ENCODE results near the gene AJAP1. TPM values are rescaled to one million over a fixed set of nuclear protein-coding genes. Genes with fewer than 3 reads are reported as not detected.

The AJAP1 gene
- total RNA-seq, 1 experiment from 2014 or later = not detected

- Histone ChIP-seq H3K4me3 (replicated peaks in 1 of 2; ENCODE audit: low read depth in 1 of 2, low read length in 2 of 2) (no peak overlapping the region), H3K4me1 (ENCODE audit: control insufficient read depth in 1 of 2, insufficient read depth in 2 of 2, low read length in 2 of 2) (no peaks in the 10 kb centered on the region), H4K20me1 (ENCODE audit: insufficient read depth) (no peaks in the 10 kb centered on the region), H3K9me3 (ENCODE audit: control insufficient read depth in 1 of 2, insufficient read depth in 1 of 2, low read depth in 1 of 2, low read length in 2 of 2) (no peaks in the 10 kb centered on the region), H3K27me3 (ENCODE audit: insufficient read depth, low read length) (no peaks in the 10 kb centered on the region), H3K9me2 (ENCODE audit: insufficient read depth) (no peaks in the 10 kb centered on the region), H2AFZ (ENCODE audit: low read depth, low read length, poor library complexity, severe bottlenecking) (no peak overlapping the region), H3K36me3 (ENCODE audit: control insufficient read depth in 1 of 2, insufficient read depth in 2 of 2, low read length in 2 of 2) (no peaks in the 10 kb centered on the region), H3K9ac (ENCODE audit: low read length) (no peak overlapping the region), H3K27ac (ENCODE audit: low read depth, low read length) (no peak overlapping the region), H3K4me2 (ENCODE audit: low read length) (no peak overlapping the region), H3K79me2 (ENCODE audit: insufficient read depth, low read length) (no peaks in the 10 kb centered on the region)
- RAD21 ChIA-PET (ENCODE audit: low non-redundant PET in 1 of 2, low total read pairs in 2 of 2, uncharacterized antibody in 2 of 2, unreplicated experiment in 2 of 2) = no interaction called here
- DNase-seq (ENCODE audit: low read depth, low spot score) (no peak), ATAC-seq (no peak)
- TF ChIP-seq ZFX (IDR thresholded peaks at IDR 0.05) (no peak), SRF (IDR thresholded peaks at IDR 0.05; ENCODE audit: low read depth) (no peak), SP1 (IDR thresholded peaks at IDR 0.05; ENCODE audit: low read depth) (no peak), ZBTB33 (IDR thresholded peaks at IDR 0.05; ENCODE audit: extremely low read depth, insufficient replicate concordance, low read length) (no peak), POLR2AphosphoS5 (IDR thresholded peaks at IDR 0.05; ENCODE audit: low read depth, low read length) (no peak), RAD21 (IDR thresholded peaks at IDR 0.05; ENCODE audit: low read depth) (no peak), POLR2A (IDR thresholded peaks at IDR 0.05; ENCODE audit: borderline replicate concordance, extremely low read depth, insufficient read depth, insufficient read length) (no peak), EGR1 (IDR thresholded peaks at IDR 0.05; ENCODE audit: low read depth) (no peak), SIN3A (IDR thresholded peaks at IDR 0.05; ENCODE audit: low read depth) (no peak), CBX3 (IDR thresholded peaks at IDR 0.05; ENCODE audit: low read depth) (no peak), ELF1 (IDR thresholded peaks at IDR 0.05; ENCODE audit: borderline replicate concordance, low read depth) (no peak), CEBPB (IDR thresholded peaks at IDR 0.05; ENCODE audit: low read depth) (no peak)
- TF ChIP-seq, protein P1, sequence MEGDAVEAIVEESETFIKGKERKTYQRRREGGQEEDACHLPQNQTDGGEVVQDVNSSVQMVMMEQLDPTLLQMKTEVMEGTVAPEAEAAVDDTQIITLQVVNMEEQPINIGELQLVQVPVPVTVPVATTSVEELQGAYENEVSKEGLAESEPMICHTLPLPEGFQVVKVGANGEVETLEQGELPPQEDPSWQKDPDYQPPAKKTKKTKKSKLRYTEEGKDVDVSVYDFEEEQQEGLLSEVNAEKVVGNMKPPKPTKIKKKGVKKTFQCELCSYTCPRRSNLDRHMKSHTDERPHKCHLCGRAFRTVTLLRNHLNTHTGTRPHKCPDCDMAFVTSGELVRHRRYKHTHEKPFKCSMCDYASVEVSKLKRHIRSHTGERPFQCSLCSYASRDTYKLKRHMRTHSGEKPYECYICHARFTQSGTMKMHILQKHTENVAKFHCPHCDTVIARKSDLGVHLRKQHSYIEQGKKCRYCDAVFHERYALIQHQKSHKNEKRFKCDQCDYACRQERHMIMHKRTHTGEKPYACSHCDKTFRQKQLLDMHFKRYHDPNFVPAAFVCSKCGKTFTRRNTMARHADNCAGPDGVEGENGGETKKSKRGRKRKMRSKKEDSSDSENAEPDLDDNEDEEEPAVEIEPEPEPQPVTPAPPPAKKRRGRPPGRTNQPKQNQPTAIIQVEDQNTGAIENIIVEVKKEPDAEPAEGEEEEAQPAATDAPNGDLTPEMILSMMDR (IDR thresholded peaks at IDR 0.05 in 2 of 3, conservative IDR thresholded peaks at IDR 0.05 in 1 of 3; ENCODE audit: borderline replicate concordance in 1 of 3, insufficient read depth in 1 of 3, low read depth in 2 of 3, low read length in 2 of 3) = no peak
- TF ChIP-seq, protein P2, sequence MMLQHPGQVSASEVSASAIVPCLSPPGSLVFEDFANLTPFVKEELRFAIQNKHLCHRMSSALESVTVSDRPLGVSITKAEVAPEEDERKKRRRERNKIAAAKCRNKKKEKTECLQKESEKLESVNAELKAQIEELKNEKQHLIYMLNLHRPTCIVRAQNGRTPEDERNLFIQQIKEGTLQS (IDR thresholded peaks at IDR 0.05) = no peak
- intact Hi-C loops (cut with micrococcal nuclease) = no loop called here
- CTCF ChIA-PET = no interaction called here
- POLR2A ChIA-PET = no interaction called here
- BruUV-seq (replicated peaks) = no TSS peak
Observed at GRCh38 chr1:4626560-4627319, 27.7 kb upstream of the AJAP1 start.

All from HCT116 (cell line).